CD4-positive, alpha-beta T cell treated with Interleukin-17A for 1 hour (primary cell): ENCODE measurements around the gene IGLL5.
A peak's percentile ranks its signal among the peaks of the same experiment; 100 is the strongest.

Experiments
- DNase-seq: peaks from one replicate; pipeline ENCODE4 v3.0.0-alpha.2; 2020

Gene IGLL5

DNA sequence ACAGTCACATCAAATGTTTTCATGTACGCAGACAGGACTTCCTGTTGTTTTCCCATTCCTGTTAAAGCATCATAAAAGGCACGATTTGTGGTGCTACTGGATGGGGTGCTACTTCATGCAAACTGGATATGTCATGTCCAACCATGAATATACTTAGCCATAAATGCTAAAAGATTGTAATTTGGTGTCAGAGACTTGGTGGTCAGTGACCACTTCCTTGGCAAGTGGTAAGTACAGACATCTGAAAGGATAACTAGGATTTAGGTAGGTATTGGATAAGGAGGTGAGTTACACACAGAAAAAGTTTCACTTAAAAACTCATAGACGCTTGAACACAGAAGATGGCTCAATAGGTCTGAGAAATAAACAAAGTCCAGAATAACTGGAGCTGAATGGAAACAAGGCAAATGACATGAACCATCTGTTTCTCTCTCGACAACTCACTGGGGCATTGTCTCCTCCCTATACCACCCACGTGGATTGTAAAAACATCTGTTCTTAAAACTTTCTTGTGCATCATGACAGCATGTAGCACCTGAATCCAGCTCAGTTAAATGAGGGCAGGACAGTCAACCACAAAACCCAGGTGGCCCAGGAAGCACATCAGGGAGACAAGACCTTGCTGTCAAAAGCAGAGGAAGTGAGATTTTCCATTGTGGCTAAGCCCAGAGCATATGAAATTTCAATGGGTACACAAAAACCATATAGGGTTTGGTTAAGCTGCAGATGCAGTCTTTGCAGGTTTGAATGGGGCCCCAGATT is 22.1 kb upstream of the IGLL5 start:
- DNase-seq, result peak; percentile 46

DNA sequence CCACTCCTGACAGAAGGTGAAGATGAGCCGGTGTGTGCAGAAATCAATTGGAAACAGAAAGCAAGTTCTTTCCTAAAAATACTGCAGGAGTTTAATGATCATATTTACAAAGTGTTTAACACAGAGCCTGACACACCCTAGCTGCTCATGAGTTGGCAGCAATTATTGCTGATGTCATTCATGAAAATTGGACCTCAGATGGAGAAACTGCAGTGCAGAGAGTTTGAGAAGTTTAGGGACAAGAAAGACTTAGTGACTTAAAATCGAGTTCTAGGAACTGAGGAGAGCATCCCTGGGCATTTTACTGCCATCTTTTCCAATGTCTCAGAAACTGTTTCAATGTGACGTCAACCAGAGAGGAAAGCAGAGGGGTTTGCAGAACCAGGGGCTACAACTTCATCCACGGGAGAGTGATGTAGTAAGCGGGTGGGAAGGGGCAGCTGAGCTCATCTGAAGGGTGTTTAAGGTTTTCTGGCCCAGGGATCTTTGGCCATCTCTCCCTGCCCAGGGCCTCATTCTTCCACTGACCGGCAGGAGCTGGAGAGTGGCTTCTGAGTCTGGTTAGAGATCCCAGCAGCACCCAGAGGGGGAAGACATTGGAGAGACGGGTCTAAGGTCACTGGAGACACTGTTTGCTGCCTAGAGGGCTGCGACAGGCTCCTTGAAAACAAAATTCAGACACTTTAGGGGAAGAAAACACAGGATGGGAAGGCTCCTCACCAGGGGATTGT is 21.1 kb upstream of the IGLL5 start:
- no peak for DNase-seq

DNA sequence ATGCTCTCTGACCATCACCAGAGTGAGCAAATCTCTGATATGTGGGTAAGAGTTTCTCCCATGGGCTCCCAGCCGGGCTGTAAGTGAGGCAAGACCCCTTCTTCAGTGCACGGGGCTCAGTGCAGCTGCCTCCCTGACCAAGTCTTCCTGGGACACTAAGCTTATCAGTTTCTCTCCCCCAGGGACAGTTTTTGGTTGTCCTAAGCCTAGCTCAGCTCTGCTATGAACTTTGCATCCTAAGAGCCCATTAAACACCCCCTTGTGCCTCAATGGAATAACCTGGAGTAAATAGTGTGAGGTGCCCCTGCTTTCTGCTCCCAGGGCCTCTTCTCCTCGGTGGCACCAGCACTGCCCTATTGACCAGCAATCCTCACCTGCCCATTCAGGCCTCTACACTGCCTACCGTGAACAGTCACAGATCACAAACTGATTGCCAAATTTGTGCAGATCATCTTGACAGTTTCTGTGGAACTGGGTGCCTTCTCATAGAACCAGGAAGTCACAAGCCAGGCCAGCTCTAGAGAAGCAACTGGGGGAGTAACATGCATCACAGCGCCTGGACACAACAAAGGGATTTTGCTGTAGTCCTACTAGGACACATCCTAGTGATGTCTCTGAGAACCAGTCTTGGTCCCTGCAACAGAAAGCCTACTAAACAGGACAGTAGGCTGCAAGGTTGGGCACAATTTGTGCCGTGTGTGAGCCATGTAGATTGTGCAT is 19.5 kb upstream of the IGLL5 start:
- no peak for DNase-seq

DNA sequence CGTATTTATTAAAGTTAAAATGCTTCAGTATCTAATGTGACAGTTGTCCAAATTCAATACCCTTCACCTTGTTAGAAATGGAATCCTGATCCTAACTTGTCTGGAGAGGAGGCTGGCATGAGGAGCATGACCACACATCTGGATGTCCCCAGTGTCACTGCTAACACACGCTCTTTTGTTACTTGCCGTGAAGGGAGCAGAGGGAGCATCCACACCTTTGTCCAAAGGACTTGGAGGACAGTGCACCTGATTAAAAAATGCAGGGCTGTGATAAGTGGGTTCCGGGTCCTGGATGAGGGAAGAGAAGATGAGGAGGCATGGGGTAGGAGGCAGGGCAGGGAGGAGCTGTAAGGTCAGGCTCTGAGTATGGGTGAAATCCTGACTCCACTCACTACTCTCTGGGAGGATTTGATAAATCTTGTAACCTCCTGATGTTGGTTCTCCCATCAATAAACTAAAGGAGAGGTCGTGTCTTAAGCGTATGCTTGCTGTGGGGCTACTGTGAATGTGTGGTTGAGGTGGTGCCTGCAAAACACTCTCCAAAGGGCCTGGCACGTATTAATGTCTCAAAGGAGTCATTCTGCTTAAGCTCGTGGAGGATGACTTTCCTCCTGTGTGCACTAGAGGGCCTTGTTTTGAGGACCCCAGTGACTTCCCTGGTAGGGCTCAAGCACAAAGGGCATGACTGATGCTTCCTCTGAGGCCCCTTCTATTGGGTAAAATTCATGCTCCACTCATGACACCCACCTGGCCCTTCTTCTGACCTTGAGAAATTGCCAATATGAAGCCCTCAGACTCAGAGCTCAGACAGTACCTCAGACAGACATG is 16.8 kb upstream of the IGLL5 start:
- peak; percentile 11 for DNase-seq

DNA sequence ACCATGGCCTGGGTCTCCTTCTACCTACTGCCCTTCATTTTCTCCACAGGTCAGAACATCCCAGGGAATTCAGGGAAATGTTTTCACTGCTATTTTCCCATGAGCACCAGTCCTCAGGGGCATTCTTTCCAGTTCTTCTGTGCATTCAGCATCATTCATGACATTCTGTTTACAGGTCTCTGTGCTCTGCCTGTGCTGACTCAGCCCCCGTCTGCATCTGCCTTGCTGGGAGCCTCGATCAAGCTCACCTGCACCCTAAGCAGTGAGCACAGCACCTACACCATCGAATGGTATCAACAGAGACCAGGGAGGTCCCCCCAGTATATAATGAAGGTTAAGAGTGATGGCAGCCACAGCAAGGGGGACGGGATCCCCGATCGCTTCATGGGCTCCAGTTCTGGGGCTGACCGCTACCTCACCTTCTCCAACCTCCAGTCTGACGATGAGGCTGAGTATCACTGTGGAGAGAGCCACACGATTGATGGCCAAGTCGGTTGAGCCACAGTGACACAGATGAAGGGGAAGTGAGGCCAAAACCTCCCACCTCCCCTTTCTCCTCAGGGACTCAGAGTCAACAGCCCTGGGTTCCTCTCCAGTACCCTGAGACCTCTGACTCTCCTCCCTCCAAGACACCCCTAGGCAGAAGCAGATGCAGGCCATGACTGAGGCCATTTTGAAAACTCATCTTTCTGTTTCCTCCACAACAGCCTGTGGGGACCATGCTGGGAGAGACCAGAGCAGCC is 15.9 kb upstream of the IGLL5 start:
- no peak for DNase-seq

DNA sequence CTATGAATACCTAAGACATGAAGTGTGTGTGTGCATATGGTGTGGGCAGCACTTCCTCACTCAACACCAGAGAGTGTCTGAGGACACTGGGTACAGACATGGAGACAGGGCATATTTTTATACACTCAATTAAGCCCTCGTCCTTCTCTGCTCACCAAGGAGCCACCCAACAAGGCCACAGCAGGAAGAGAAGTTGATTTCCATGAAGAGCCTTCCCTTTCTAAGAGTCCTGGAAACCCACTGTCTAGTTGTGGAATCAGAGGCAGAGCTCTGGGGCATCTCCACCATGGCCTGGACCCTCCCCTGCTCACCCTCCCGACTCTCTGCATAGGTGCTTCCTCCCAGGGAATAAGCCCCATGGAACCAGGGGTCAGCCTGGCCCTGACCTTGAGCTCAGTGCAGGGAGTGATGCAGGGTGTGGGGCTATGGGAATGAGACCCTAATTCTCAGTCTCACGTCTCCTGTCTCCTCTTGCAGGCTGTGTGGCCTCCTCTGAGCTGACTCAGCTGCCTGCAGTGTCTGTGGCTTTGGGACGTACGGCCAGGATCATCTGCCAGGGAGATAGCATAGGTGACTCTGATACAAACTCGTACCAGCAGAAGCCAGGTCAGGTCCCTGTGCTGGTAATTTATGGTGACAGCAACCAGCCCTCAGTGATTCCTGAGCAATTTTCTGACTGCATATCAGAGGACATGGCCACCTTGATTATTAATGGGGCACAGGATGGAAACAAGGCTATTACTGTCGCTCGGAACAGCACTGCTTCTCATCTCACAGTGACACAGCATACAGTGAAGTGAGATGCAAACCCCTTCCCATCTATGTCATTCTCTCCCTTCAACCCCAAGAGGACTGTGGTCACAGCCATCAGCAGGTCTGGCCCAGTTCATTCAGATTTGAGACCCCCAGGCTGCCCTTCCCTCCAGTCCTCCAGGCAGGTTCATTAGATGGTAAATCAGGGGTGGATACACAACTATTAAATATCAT is 14.6 kb upstream of the IGLL5 start:
- DNase-seq, result no peak

DNA sequence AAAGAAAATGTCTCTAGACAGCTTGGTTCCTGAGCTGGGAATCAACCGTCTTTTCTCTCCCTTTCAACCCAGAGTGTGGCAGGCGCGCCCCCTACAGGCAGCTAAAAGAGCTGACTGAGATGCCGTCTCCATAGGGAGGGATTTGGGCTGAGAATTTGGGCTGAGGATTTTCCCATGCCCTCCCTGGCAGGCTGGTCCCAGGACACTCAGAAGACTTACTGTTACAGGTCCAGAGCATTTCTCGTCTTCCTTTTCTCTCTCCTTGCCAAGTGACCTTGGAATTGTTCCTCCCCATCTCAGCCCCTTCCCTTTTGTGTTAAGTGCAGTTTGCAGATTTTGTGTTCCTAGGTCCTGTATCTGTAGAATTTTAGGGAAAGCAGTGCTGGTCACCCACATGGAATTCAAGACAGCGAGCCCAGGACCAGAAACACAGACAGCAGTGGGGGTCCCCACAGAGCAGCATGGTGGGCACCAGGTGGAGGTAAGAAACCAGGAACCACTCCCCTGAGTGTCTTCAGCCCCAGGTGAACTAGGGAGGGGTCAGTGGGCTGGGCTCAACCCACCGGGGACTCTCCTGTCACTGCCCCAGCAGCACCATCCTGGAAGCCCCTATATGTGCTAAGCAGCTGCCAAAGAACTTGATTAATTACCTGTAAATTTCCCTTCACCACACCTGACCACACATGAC is 9.9 kb upstream of the IGLL5 start:
- DNase-seq, result peak; percentile 81

DNA sequence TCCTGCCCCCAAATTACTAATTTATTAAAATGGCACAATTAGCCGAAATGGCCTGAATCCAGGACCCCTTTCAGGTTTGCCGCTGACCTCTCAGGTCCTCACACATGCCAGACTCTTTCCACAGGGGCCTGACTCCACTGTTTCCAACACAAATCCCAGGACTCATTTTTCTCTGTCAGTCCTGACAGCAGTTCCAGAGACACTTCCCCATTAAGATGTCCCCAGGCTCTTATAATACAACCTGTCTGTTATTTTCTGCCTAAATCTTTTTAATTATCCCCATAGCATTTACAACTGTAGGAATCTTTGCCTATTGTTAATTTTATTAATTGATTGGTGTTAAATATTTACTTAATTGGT is 9.4 kb upstream of the IGLL5 start:
- DNase-seq, result no peak

DNA sequence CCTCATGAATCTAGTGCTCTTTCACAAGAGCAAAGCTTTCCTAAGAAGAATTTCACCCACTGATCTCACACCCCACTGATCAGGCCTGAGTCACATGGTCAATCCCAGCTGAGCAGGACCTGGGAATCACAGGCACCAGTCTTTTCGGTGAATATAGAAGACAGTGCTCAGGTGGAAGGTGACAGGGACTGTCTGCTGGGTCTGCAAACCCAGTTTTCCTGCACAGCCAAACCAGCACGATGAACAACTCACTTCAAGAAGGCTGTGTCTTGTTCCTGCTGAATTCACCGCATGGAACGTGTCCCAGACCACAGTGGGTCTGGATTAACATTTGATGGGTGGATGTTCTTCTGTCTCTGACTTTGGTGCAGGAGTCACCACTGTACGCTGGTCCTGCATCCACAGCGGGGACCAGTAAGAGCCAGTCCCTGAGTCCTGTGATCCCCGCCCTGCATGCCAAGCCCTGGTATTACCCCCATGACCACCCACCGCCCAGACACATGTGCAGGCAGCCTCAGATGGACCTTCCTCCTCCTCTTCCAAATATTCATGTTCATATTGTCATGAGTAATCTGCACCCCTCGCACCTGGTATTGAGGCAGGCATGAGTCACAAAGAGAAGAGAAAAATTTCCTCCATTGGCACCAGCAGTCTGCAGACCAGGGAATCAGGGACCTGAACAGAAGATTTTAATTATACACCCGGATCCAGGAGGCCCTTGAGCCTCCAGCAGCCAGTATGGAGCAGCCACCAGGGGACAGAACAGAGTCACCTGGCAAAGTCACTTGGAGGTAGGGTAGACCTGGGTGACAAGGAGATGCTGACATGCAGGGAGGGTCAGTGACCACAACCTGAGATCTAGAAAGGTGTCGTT is 8.6 kb upstream of the IGLL5 start:
- no peak for DNase-seq

DNA sequence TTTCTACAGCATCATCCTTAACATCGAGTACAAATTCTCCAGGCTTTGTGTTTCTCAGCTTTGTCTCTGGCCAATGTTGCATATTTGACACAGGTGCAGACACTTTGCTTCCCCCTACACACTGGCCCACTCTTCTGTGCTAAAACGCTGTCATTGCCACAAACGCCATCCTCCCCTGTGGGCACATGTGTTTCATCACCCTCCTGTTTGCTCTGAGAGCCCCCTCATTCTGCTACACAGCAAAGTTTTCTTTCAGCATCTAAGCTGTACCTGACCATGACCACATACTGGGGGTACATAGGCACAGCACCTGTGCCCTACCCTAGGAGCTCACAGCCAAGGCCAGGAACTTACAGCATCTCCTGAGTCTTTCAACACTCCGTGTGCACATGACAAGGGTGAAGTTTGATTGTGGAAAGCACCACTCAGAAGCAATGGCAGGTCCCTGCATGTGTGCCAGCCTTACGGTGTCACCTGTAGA is 7.9 kb upstream of the IGLL5 start:
- no peak for DNase-seq

DNA sequence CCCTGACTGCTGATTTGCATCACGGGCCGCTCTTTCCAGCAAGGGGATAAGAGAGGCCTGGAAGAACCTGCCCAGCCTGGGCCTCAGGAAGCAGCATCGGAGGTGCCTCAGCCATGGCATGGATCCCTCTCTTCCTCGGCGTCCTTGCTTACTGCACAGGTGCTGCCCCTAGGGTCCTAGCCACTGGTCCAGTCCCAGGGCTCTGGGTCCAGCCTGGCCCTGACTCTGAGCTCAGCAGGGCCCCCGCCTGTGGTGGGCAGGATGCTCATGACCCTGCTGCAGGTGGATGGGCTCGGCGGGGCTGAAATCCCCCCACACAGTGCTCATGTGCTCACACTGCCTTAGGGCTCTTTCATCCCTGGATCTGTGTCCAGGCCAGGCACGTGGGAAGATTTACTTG is 7.0 kb upstream of the IGLL5 start:
- no peak for DNase-seq

DNA sequence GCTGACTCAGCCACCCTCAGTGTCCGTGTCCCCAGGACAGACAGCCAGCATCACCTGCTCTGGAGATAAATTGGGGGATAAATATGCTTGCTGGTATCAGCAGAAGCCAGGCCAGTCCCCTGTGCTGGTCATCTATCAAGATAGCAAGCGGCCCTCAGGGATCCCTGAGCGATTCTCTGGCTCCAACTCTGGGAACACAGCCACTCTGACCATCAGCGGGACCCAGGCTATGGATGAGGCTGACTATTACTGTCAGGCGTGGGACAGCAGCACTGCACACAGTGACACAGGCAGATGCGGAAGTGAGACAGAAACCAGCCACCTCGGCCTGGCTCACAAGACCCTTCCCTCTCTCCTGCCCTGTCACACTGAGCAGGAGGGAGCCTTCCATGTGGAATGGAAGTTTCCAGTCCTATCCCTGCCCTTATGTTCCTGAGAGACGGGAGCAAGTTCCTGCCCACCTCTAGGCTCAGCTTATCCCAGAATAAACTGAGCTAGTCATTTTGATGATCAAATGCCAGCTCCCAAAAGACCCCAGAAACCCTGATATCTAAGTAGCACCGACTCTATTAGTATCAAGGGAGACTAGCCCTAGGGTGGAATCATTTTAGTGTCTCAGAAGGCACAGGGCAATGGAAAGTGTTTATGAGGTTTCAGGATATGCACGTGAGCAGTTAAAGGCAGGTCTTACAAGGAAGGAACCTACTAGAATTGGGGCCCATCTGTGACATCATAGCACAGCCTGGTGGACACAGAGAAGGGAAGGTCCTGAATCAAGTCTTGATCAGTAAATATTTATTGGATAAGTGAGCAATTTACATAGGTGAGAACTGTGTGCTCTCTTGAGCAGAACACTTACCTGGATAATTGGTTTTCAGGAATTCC is 6.3 kb upstream of the IGLL5 start:
- peak; percentile 40 for DNase-seq

DNA sequence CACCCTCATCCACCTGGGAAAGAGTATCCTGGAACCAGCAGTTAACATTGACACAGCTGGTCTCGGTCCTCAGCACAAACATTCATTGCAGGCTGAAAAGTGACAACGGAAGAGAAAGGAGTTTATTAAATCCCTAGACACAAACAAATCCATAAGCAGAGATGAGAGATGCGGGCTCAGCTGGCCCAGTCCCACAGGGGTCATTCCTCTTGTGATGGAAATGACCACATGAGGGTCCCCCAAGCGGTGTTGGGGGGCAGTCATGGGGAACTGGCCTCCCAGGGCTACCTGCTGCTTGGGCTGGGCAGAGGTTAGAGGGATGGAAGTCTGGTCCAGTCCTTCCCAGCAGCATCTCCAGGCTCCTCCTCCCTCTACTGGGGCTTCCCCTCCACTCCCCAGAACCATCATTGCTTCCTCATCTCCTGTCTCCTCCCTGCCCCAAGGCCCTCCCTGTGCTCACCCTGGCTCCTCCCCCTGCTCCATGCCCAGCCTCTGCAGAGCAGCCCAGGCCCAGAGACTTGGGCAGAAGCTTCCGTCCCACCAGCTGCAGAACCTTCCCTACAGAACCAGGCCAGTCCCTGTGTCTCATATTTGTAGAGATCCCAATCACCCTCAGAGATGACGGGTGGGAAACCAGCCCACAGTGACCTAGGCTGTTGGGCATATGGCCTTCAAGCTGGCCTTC is 5.4 kb upstream of the IGLL5 start:
- peak; percentile 22 for DNase-seq

DNA sequence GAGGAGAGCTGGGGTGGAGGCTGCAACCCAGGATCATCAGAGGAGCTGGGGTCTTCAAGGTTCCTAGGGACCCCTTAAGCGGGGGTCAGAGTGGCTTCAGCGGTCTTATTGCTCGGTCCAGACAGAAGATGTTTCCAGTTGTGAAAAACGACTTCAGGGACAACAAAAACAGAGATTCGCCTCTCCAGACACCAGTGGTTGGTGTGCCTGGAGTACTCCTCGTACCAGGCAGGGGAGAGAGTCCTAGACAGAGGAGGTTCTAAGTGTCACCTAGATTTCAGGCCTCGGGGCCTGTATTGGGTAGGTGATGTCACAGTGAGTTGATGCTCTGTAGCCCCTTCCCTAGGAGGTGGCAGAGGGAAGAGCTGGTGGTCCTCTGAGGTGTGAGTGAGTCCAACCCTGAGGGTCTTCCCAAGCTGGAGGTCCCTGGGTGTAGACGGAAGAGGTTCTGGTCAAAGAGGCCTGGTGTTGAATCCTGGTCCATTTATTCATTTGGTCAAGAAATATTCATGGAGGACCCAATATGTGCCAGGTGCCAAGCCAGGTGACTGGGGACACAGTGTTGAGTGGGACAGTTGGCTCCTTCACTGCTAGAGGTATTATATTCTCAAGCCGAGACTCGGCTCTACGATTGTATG is 4.4 kb upstream of the IGLL5 start:
- no peak for DNase-seq

DNA sequence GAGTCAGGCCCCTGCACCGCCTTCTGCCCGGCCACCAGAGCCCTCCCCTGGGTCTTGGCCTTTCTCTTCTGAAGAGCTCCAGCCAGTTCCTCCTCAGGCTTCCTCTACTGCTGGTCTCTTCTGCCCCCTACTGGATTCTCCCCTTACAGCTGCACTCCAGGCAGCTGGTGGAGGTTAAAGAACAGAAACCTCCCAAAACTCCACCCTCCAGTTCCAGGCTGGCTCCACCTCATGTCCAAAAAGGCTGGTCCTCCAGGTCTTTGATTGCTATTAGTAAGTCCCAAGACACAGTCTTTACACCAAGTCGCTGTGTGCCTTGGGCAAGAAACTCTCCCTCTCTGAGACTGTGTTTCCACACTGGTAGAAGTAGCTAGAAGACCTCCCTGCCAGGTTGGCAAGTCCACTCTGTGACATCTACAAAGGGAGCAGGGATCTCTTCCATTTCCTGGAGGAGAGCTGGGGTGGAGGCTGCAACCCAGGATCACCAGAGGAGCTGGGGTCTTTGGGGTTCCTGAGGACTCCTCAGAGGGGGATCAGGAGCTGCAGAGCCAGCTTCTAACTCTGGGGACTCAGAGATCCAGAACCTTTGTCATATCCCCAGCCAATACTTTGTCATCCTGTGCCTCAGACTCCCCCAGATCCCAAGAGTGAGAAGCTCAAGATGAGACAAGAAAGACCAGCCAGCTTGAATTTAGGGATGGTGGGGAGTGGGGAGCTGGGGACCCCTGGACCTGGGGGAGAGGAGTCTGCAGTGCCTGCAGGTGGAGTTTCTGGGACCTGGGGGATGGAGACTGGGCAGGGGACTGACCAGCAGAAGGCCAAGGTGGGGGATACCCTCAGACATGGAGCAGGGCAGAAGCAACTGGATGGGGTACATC is 3.4 kb upstream of the IGLL5 start:
- DNase-seq, result peak; percentile 85
